Ascending aorta (tissue), 2 donors: Measurements from ENCODE around the gene FOSB. TPM values are rescaled to one million over a fixed set of nuclear protein-coding genes. Genes with fewer than 3 reads are reported as not detected.

Source experiments
- DNase-seq, 2 donors: peaks; one replicate each; pipeline ENCODE4 v3.0.0-alpha.2; 2019; ENCODE audit warnings: low spot score in 2 of 2
- H3K27ac ChIP-seq, 2 donors: fragments of 200-600 bp; sonication (generic); one replicate each; pipeline ENCODE4 v1.5.1; 2016 to 2017; ENCODE audit warnings: mild to moderate bottlenecking in 1 of 2
- H3K27me3 ChIP-seq: fragments of 200-600 bp; sonication (generic); one replicate; pipeline ENCODE4 v1.5.1; 2017
- H3K36me3 ChIP-seq, 2 donors: fragments of 200-600 bp; sonication (generic); one replicate each; pipeline ENCODE4 v1.5.1; 2016
- H3K4me1 ChIP-seq, 2 donors: fragments of 200-600 bp; sonication (generic); one replicate each; pipeline ENCODE4 v1.5.1; 2016 to 2017; ENCODE audit warnings: mild to moderate bottlenecking in 1 of 2
- H3K4me3 ChIP-seq, 2 donors: fragments of 200-600 bp; sonication (generic); one replicate each; pipeline ENCODE4 v1.5.1; 2016 to 2017; ENCODE audit warnings: mild to moderate bottlenecking in 1 of 2
- H3K9me3 ChIP-seq, 2 donors: fragments of 200-600 bp; sonication (generic); one replicate each; pipeline ENCODE4 v1.5.1; 2016
- CTCF ChIP-seq, 3 experiments: fragments of 200-600 bp in 2 of 3; fragments of 450-650 bp in 1 of 3; sonication (generic) in 2 of 3; IDR thresholded peaks; one replicate each; pipeline ENCODE4 v1.5.1; 2016 to 2019; ENCODE audit warnings: antibody characterized with exemption in 3 of 3, mild to moderate bottlenecking in 1 of 3, moderate library complexity in 1 of 3
- intact Hi-C: fragments of 100-400 bp; cut with DNase I; formaldehyde crosslinking; loops from one replicate; pipeline ENCODE4 v1.15.1; 2023
- total RNA-seq: library from RNA; depleted of rRNA; stranded (reverse); fragments of >200 nt; gene quantifications from one replicate; pipeline ENCODE4 v1.1.0, GENCODE V29; 2016

Gene FOSB
- total RNA-seq, 1 donor from 2014 or later, result 511 TPM

- H3K4me3 ChIP-seq, result peak overlapping the region in 1 of 2 donors; percentile 49
- no peak for DNase-seq
- H3K36me3 ChIP-seq, result no peaks in the 10 kb centered on the region
- TF ChIP-seq CTCF (IDR thresholded peaks at IDR 0.05), result no peak
- no peaks in the 10 kb centered on the region for H3K9me3 ChIP-seq
- intact Hi-C loops, result loop anchor here (1.0 kb wide), 1 partner anchor 11 kb away; the partner anchor contains the start of gene FOSB
- H3K27me3 ChIP-seq, result no peaks in the 10 kb centered on the region
- peak overlapping the region; percentile 80 to 93 for H3K27ac ChIP-seq
- peaks cover 20 to 28% of the 10 kb centered on the region in 2 donors for H3K4me1 ChIP-seq
Observed at GRCh38 chr19:45456500-45456815, 11.3 kb upstream of the FOSB start.

GRCh38 chr19:45457776-45458175 is 10.0 kb upstream of the FOSB start:
- H3K36me3 ChIP-seq, result no peaks in the 10 kb centered on the region
- no peak for TF ChIP-seq CTCF (IDR thresholded peaks at IDR 0.05)
- H3K4me3 ChIP-seq, result no peak overlapping the region
- peaks cover 19 to 27% of the 10 kb centered on the region in 2 donors for H3K4me1 ChIP-seq
- H3K27me3 ChIP-seq, result no peaks in the 10 kb centered on the region
- no peak for DNase-seq
- no peak overlapping the region for H3K27ac ChIP-seq
- intact Hi-C loops, result no loop called here
- no peaks in the 10 kb centered on the region for H3K9me3 ChIP-seq

GRCh38 chr19:45460807-45461347 is 6.9 kb upstream of the FOSB start:
- DNase-seq, result no peak
- Histone ChIP-seq H3K4me3 (no peak overlapping the region), H3K27me3 (no peaks in the 10 kb centered on the region), H3K4me1 (peaks cover 4 to 6% of the 10 kb centered on the region in 2 donors), H3K36me3 (no peaks in the 10 kb centered on the region), H3K27ac (no peak overlapping the region), H3K9me3 (no peaks in the 10 kb centered on the region)
- no peak for TF ChIP-seq CTCF (IDR thresholded peaks at IDR 0.05)
- intact Hi-C loops, result no loop called here

- H3K36me3 ChIP-seq, result no peaks in the 10 kb centered on the region
- no peak overlapping the region for H3K4me3 ChIP-seq
- H3K27me3 ChIP-seq, result no peaks in the 10 kb centered on the region
- intact Hi-C loops, result no loop called here
- no peak for DNase-seq
- no peaks in the 10 kb centered on the region for H3K9me3 ChIP-seq
- peaks cover 0 to 1% of the 10 kb centered on the region in 2 donors for H3K4me1 ChIP-seq
- no peak overlapping the region for H3K27ac ChIP-seq
- TF ChIP-seq CTCF (IDR thresholded peaks at IDR 0.05), result no peak
Observed at GRCh38 chr19:45462174-45462573, 5.6 kb upstream of the FOSB start.

GRCh38 chr19:45463241-45463640 is 4.6 kb upstream of the FOSB start:
- Histone ChIP-seq H3K4me1 (peaks cover 3% of the 10 kb centered on the region in 2 donors), H3K27ac (no peak overlapping the region), H3K9me3 (no peaks in the 10 kb centered on the region), H3K27me3 (no peaks in the 10 kb centered on the region), H3K4me3 (no peak overlapping the region), H3K36me3 (no peaks in the 10 kb centered on the region)
- TF ChIP-seq CTCF (IDR thresholded peaks at IDR 0.05), result no peak
- DNase-seq, result no peak
- intact Hi-C loops, result no loop called here

GRCh38 chr19:45464274-45464673 is 3.5 kb upstream of the FOSB start:
- Histone ChIP-seq H3K27me3 (no peaks in the 10 kb centered on the region), H3K36me3 (no peaks in the 10 kb centered on the region), H3K9me3 (no peaks in the 10 kb centered on the region), H3K4me3 (no peak overlapping the region), H3K4me1 (peaks cover 3 to 9% of the 10 kb centered on the region in 2 donors), H3K27ac (no peak overlapping the region)
- intact Hi-C loops, result no loop called here
- DNase-seq, result no peak
- no peak for TF ChIP-seq CTCF (IDR thresholded peaks at IDR 0.05)
